OCI-LY7 (cell line): ENCODE results near the gene GSE1.

Experiments used
- CTCF ChIP-seq: fragments of 200-600 bp; sonication (generic); conservative IDR thresholded peaks from 2 replicates; pipeline ENCODE4 v1.5.1; 2014; ENCODE audit warnings: mild to moderate bottlenecking, antibody characterized with exemption, low read length, moderate library complexity, mixed read lengths
- EZH2phosphoT487 ChIP-seq: fragments of 200-600 bp; sonication (generic); IDR thresholded peaks from 2 replicates; pipeline ENCODE4 v1.6.1; 2018; ENCODE audit warnings: low read depth, borderline replicate concordance, mild to moderate bottlenecking, mixed run types, antibody characterized with exemption, low read length, moderate library complexity, mixed read lengths

DNA sequence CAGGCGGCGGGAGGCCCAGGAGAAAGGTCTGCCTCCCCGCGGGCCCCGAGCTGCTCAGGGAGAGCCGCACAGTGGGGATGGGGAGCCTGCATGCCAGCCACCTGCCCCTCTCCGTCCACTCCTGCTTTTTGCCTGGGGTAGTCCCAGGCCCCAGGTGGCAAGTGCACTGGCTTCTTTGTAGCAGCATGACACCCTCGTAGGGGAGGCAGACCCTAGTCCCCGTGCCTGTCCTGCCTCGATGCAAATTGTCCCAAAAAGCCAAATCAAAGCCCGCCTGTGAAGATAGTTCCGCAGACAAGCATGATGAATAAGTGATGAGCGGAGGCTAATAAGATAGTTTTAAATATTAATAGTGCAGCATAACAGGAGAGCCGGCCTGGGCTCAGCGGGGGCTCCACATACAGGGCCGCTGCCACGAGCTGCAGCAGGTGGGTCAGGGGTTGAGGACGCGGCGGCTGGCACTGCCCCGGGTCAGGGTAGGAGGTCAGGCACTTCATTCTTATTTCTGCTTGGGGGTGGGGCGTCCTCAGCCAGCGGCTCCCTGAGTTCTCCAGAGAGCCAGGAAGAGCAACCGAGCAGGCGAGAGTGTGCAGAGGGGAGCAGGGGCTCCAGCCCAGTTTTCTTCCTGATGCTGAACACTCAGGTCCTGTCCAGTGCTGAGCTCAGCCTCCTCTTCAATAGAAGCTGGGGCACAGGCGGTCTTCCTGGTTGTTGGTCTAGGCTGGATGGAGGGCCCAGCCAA, 48.8 kb downstream of the GSE1 start:
- TF ChIP-seq CTCF (no peak), EZH2phosphoT487 (no peak)
